K562 (cell line): ENCODE measurements around the gene PREX1. TPM values are rescaled to one million over a fixed set of nuclear protein-coding genes. Genes with fewer than 3 reads are reported as not detected.

Experiments
- FOSL1 ChIP-seq: fragments of 200-800 bp; sonication (Bioruptor generic); conservative IDR thresholded peaks from 2 replicates; pipeline ENCODE4 v1.6.1; 2016; ENCODE audit warnings: missing genetic modification characterization, missing compliant biosample characterization
- HDAC8 ChIP-seq: fragments of 450-650 bp; IDR thresholded peaks from 2 replicates; pipeline ENCODE4 v1.6.1; 2016; ENCODE audit warnings: mild to moderate bottlenecking, missing genetic modification characterization, moderate library complexity, missing compliant biosample characterization
- POU5F1 ChIP-seq: fragments of 150-350 bp; IDR thresholded peaks from 2 replicates; pipeline ENCODE4 v1.6.1; 2014; ENCODE audit warnings: borderline replicate concordance, low read length, low read depth, mild to moderate bottlenecking; ENCODE audit not compliant: partially characterized antibody
- SRSF7 ChIP-seq: fragments of 200-400 bp; formaldehyde crosslinking; optimal IDR thresholded peaks from 2 replicates; pipeline ENCODE3; 2017; ENCODE audit warnings: mild to moderate bottlenecking, low read depth, low read length
- ZBTB17 ChIP-seq: fragments of 450-650 bp; formaldehyde crosslinking; IDR thresholded peaks from 2 replicates; pipeline ENCODE4 v1.4.0; 2020; ENCODE audit warnings: mild to moderate bottlenecking
- ZNF318 ChIP-seq, 2 experiments: fragments of 450-650 bp; IDR thresholded peaks; 2 replicates each; pipeline ENCODE4 v1.6.1; 2016; ENCODE audit warnings: mild to moderate bottlenecking in 2 of 2, borderline replicate concordance in 1 of 2, low read depth in 1 of 2, moderate library complexity in 1 of 2
- ZNF696 ChIP-seq: fragments of 250-450 bp; sonication (Bioruptor Pico); conservative IDR thresholded peaks from 2 replicates; pipeline ENCODE4 v1.4.0; 2020; ENCODE audit warnings: mild to moderate bottlenecking, moderate library complexity
- polyA plus RNA-seq, 8 experiments: library from polyadenylated mRNA; depleted of rRNA in 4 of 8; stranded (reverse) in 5 of 8; unstranded in 3 of 8; fragments of >200 nt; fragmentation: Nextera tagmentation in 2 of 8; fragmentation: Illumina TruSeq in 1 of 8; extraction: Ambion mirVana in 2 of 8; extraction: Trizol in 1 of 8; gene quantifications; 2 replicates each; pipeline versions ENCODE4 v1.2.1 to v1.2.3, GENCODE V29; 2011 to 2014; ENCODE audit warnings: inconsistent platforms in 1 of 8, missing spikeins in 1 of 8
- total RNA-seq, 7 experiments: library from RNA; depleted of rRNA in 6 of 7; stranded (reverse); fragments of >200 nt in 6 of 7; fragmentation: Illumina TruSeq in 2 of 7; extraction: Trizol in 2 of 7; gene quantifications; 2 replicates each; pipeline versions ENCODE4 v1.2.1 to v1.2.3, GENCODE V29; 2011 to 2021; ENCODE audit warnings: low replicate concordance in 1 of 7

The PREX1 gene
- total and polyA plus RNA-seq, 9 of the 15 experiments (the other 6 are each of a cell fraction or from before 2014, with no cell fraction given): 0.37 to 10.4 (median 4.8) TPM

GRCh38 chr20:48656137-48656536 lies 171.7 kb downstream of the PREX1 start (continued):
- TF ChIP-seq ZNF318 (IDR thresholded peaks at IDR 0.05; ENCODE audit: borderline replicate concordance in 1 of 2, low read depth in 1 of 2) (no peak), ZNF696 (no peak), ZBTB17 (CRISPR knock-in tag) (no peak), FOSL1 (no peak), POU5F1 (no peak), HDAC8 (tag) (no peak), SRSF7 (no peak)
